SK-N-SH treated with all-trans-retinoic acid at 6 μM for 48 hours (cell line): ENCODE data around the gene CASP5.

Experiments
- CREB5 ChIP-seq: fragments of 250-450 bp; sonication (Bioruptor Pico); IDR thresholded peaks from 2 replicates; pipeline ENCODE4 v1.5.1; 2020; ENCODE audit warnings: low read depth, mild to moderate bottlenecking, moderate library complexity
- ESRRG ChIP-seq: fragments of 250-450 bp; sonication (Bioruptor Pico); IDR thresholded peaks from 2 replicates; pipeline ENCODE4 v1.6.1; 2021; ENCODE audit warnings: mild to moderate bottlenecking
- ISL1 ChIP-seq: fragments of 250-450 bp; sonication (Bioruptor Pico); IDR thresholded peaks from 2 replicates; pipeline ENCODE4 v2.1.2; 2022; ENCODE audit warnings: mild to moderate bottlenecking, moderate library complexity
- RARB ChIP-seq: fragments of 250-450 bp; sonication (Bioruptor Pico); IDR thresholded peaks from 2 replicates; pipeline ENCODE4 v1.8.0; 2021; ENCODE audit warnings: mild to moderate bottlenecking, moderate library complexity
- SNAI2 ChIP-seq: fragments of 250-450 bp; sonication (Bioruptor Pico); IDR thresholded peaks from 2 replicates; pipeline ENCODE4 v1.5.0; 2020; ENCODE audit warnings: mild to moderate bottlenecking, moderate library complexity
- ZFP3 ChIP-seq: fragments of 250-450 bp; sonication (Bioruptor Pico); IDR thresholded peaks from 2 replicates; pipeline ENCODE4 v1.5.0; 2020; ENCODE audit warnings: mild to moderate bottlenecking, moderate library complexity
- ZFP30 ChIP-seq: fragments of 450-650 bp; formaldehyde crosslinking; IDR thresholded peaks from 2 replicates; pipeline ENCODE4 v1.5.0; 2022; ENCODE audit warnings: mild to moderate bottlenecking, moderate library complexity
- ZNF565 ChIP-seq: fragments of 450-650 bp; formaldehyde crosslinking; conservative IDR thresholded peaks from 2 replicates; pipeline ENCODE4 v1.5.0; 2020; ENCODE audit warnings: low read depth, mild to moderate bottlenecking, moderate library complexity
- ZNF70 ChIP-seq: fragments of 450-650 bp; formaldehyde crosslinking; IDR thresholded peaks from 2 replicates; pipeline ENCODE4 v1.5.0; 2020; ENCODE audit warnings: mild to moderate bottlenecking, moderate library complexity

- TF ChIP-seq SNAI2 (CRISPR knock-in tag) (no peak), ESRRG (CRISPR knock-in tag) (no peak), ZNF70 (CRISPR knock-in tag) (no peak), ISL1 (CRISPR knock-in tag) (no peak), ZFP30 (CRISPR knock-in tag) (no peak), RARB (CRISPR knock-in tag) (no peak), CREB5 (no peak), ZNF565 (no peak), ZFP3 (CRISPR knock-in tag) (no peak)
Measured at GRCh38 chr11:104992781-104993180, 30.2 kb downstream of the CASP5 start.
